H9 (cell line): ENCODE measurements around the gene INPP4A. TPM values are rescaled to one million over a fixed set of nuclear protein-coding genes. Genes with fewer than 3 reads are reported as not detected.

Experiments used
- DNase-seq: peaks from one replicate; pipeline ENCODE4 v3.0.0-alpha.2; 2017
- H2AFZ ChIP-seq: one replicate; pipeline ENCODE4 v1.6.1; 2013; ENCODE audit warnings: mild to moderate bottlenecking, low read length, control low read depth, moderate library complexity
- H2AK5ac ChIP-seq: 2 replicates; pipeline ENCODE4 v1.6.1; 2013; ENCODE audit warnings: low read length, control low read depth, mixed read lengths; ENCODE audit not compliant: insufficient read length
- H2BK120ac ChIP-seq: one replicate; pipeline ENCODE4 v1.6.1; 2013; ENCODE audit warnings: low read depth, mild to moderate bottlenecking, low read length, control low read depth, inconsistent platforms; ENCODE audit not compliant: poor library complexity, severe bottlenecking
- H2BK12ac ChIP-seq: 2 replicates; pipeline ENCODE4 v1.6.1; 2013; ENCODE audit warnings: low read length, control low read depth, mixed read lengths, low read depth; ENCODE audit not compliant: insufficient read length
- H2BK15ac ChIP-seq: 2 replicates; pipeline ENCODE4 v1.6.1; 2013; ENCODE audit warnings: low read depth, low read length, control low read depth
- H2BK20ac ChIP-seq: one replicate; pipeline ENCODE4 v1.6.1; 2013; ENCODE audit warnings: low read depth, mild to moderate bottlenecking, low read length, control low read depth, inconsistent platforms; ENCODE audit not compliant: poor library complexity, severe bottlenecking
- H2BK5ac ChIP-seq: 2 replicates; pipeline ENCODE4 v1.6.1; 2013; ENCODE audit warnings: low read length, control low read depth, mixed read lengths; ENCODE audit not compliant: insufficient read length
- H3K14ac ChIP-seq: 2 replicates; pipeline ENCODE4 v1.6.1; 2013; ENCODE audit warnings: low read length, control low read depth; ENCODE audit not compliant: insufficient read depth
- H3K18ac ChIP-seq: 2 replicates; pipeline ENCODE4 v1.6.1; 2013; ENCODE audit warnings: low read depth, mild to moderate bottlenecking, mixed read lengths, low read length, control low read depth; ENCODE audit not compliant: insufficient read length
- H3K23ac ChIP-seq: 2 replicates; pipeline ENCODE4 v1.6.1; 2013; ENCODE audit warnings: low read length, control low read depth, mixed read lengths, low read depth; ENCODE audit not compliant: insufficient read length
- H3K23me2 ChIP-seq: 2 replicates; pipeline ENCODE4 v1.6.1; 2013; ENCODE audit warnings: low read depth, mild to moderate bottlenecking, mixed read lengths, low read length, control low read depth; ENCODE audit not compliant: insufficient read length, poor library complexity, severe bottlenecking
- H3K27ac ChIP-seq: 2 replicates; pipeline ENCODE4 v1.5.1; 2013; ENCODE audit warnings: low read length, control low read depth, mixed read lengths, low read depth; ENCODE audit not compliant: insufficient read length
- H3K27me3 ChIP-seq: 2 replicates; pipeline ENCODE4 v1.6.1; 2013; ENCODE audit warnings: low read length, control low read depth, inconsistent platforms; ENCODE audit not compliant: insufficient read depth
- H3K4ac ChIP-seq: 2 replicates; pipeline ENCODE4 v1.6.1; 2013; ENCODE audit warnings: low read depth, mild to moderate bottlenecking, control low read depth, inconsistent platforms, low read length, moderate library complexity
- H3K4me1 ChIP-seq: 2 replicates; pipeline ENCODE4 v1.6.1; 2013; ENCODE audit warnings: low read length, control low read depth, inconsistent platforms; ENCODE audit not compliant: insufficient read depth
- H3K4me2 ChIP-seq: 2 replicates; pipeline ENCODE4 v1.6.1; 2013; ENCODE audit warnings: low read length, control low read depth, mixed read lengths; ENCODE audit not compliant: insufficient read length, insufficient read depth
- H3K56ac ChIP-seq: 2 replicates; pipeline ENCODE4 v1.6.1; 2013; ENCODE audit warnings: low read depth, mild to moderate bottlenecking, mixed read lengths, low read length, control low read depth; ENCODE audit not compliant: insufficient read length
- H3K79me1 ChIP-seq: 2 replicates; pipeline ENCODE4 v1.6.1; 2013; ENCODE audit warnings: low read depth, mild to moderate bottlenecking, moderate library complexity, low read length, control low read depth, inconsistent platforms; ENCODE audit not compliant: insufficient read depth, poor library complexity, severe bottlenecking
- H3K79me2 ChIP-seq: 2 replicates; pipeline ENCODE4 v1.6.1; 2013; ENCODE audit warnings: low read length, control low read depth, inconsistent platforms; ENCODE audit not compliant: insufficient read depth
- H3K9ac ChIP-seq: 2 replicates; pipeline ENCODE4 v1.6.1; 2013; ENCODE audit warnings: low read length, control low read depth, mixed read lengths; ENCODE audit not compliant: insufficient read length; ENCODE audit errors: extremely low read depth
- H3K9me3 ChIP-seq: one replicate; pipeline ENCODE4 v1.6.1; 2013; ENCODE audit warnings: low read depth, low read length, inconsistent platforms; ENCODE audit not compliant: control insufficient read depth
- H3T11ph ChIP-seq: one replicate; pipeline ENCODE4 v1.6.1; 2013; ENCODE audit warnings: mild to moderate bottlenecking, low read length, control low read depth, inconsistent platforms
- H4K20me1 ChIP-seq: one replicate; pipeline ENCODE4 v1.6.1; 2013; ENCODE audit not compliant: control insufficient read depth, insufficient read length, insufficient read depth
- H4K5ac ChIP-seq: 2 replicates; pipeline ENCODE4 v1.6.1; 2013; ENCODE audit warnings: low read depth, mild to moderate bottlenecking, mixed read lengths, low read length, control low read depth; ENCODE audit not compliant: insufficient read length
- H4K8ac ChIP-seq: replicated peaks from 2 replicates; pipeline ENCODE4 v1.6.1; 2013; ENCODE audit warnings: low read length, control low read depth, mixed read lengths, low read depth; ENCODE audit not compliant: insufficient read length
- H4K91ac ChIP-seq: 2 replicates; pipeline ENCODE4 v1.6.1; 2013; ENCODE audit warnings: low read depth, mild to moderate bottlenecking, moderate library complexity, mixed read lengths, low read length, control low read depth; ENCODE audit not compliant: insufficient read length
- H3K27ac Mint-ChIP-seq, 3 experiments: 2 replicates in 2 of 3; 3 replicates in 1 of 3; pipeline ENCODE4 v1.8.0; 2020 to 2021; ENCODE audit warnings: mixed read lengths in 3 of 3, mild to moderate bottlenecking in 1 of 3, moderate library complexity in 1 of 3
- H3K27me3 Mint-ChIP-seq: 2 replicates; pipeline ENCODE4 v1.8.0; 2021; ENCODE audit warnings: low read depth, mild to moderate bottlenecking, moderate library complexity, mixed read lengths
- H3K36me3 Mint-ChIP-seq, 3 experiments: 2 replicates in 2 of 3; 3 replicates in 1 of 3; pipeline ENCODE4 v1.8.0; 2020 to 2021; ENCODE audit warnings: low read depth in 3 of 3, mixed read lengths in 3 of 3; ENCODE audit not compliant: insufficient read depth in 1 of 3
- H3K4me1 Mint-ChIP-seq, 2 experiments: 2 replicates each; pipeline ENCODE4 v1.8.0; 2020; ENCODE audit warnings: mixed read lengths in 2 of 2
- H3K4me3 Mint-ChIP-seq, 2 experiments: 2 replicates in 1 of 2; 3 replicates in 1 of 2; pipeline ENCODE4 v1.8.0; 2020 to 2021; ENCODE audit warnings: mild to moderate bottlenecking in 2 of 2, mixed read lengths in 2 of 2, moderate library complexity in 1 of 2
- H3K9me3 Mint-ChIP-seq, 2 experiments: 2 replicates in 1 of 2; 3 replicates in 1 of 2; pipeline ENCODE4 v1.8.0; 2020; ENCODE audit warnings: mild to moderate bottlenecking in 2 of 2, mixed read lengths in 2 of 2, moderate library complexity in 1 of 2
- WGBS: extraction: QIAGEN DNeasy Blood & Tissue Kit; methylation state at CpG from one replicate; pipeline ENCODE4 v1.1.7; 2013; ENCODE audit warnings: missing lambda C conversion rate, low lambda C conversion rate, mixed read lengths; ENCODE audit not compliant: insufficient read length; ENCODE audit errors: extremely low coverage; 5-methylcytosine and 5-hydroxymethylcytosine counted together
- total RNA-seq: library from RNA; stranded (reverse); gene quantifications from 2 replicates; pipeline ENCODE4 v1.2.1, GENCODE V29; 2021
- TF ChIP-seq, protein P1 (sequence below): fragments of 200-600 bp; sonication (generic); conservative IDR thresholded peaks from 3 replicates; pipeline ENCODE4 v1.8.0; 2021; ENCODE audit warnings: antibody characterized with exemption, mild to moderate bottlenecking

Gene INPP4A
- total RNA-seq, 1 experiment from 2014 or later: 55.2 TPM

DNA sequence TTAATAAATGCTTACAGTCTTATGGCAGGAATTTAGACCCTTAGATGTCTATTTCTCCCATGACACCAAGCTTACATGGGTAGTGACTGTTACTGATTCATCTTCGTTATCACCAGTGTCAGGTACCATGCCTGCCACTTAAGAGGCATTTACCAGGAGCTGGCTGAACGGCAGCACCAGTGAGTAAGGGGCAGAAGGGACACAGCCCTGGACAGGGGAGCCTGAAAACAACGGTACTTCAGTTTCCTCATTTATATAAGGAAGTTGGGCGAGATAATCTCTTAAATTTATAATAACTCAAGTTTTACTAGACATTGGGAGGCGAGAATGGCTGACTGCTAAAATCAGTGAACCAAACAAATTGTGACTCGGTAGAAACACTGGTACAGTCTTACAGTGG is 162.4 kb downstream of the INPP4A start:
- H2BK12ac ChIP-seq: no peak overlapping the region
- Mint-ChIP-seq H3K4me1 (peaks cover 18 to 21% of the 10 kb centered on the region in 2 experiments), H3K27ac (no peak overlapping the region), H3K4me3 (peak overlapping the region; percentile 85 to 86), H3K9me3 (no peaks in the 10 kb centered on the region), H3K36me3 (peaks cover 4 to 40% (median 36%) of the 10 kb centered on the region in 3 experiments; a peak in 6 of 7 replicates), H3K27me3 (no peaks in the 10 kb centered on the region)
- peaks cover 14% of the 10 kb centered on the region for H3K23me2 ChIP-seq
- H4K5ac ChIP-seq: no peak overlapping the region
- H3K9ac ChIP-seq: peak overlapping the region; percentile 86
- no peak overlapping the region for H2BK15ac ChIP-seq
- H2BK5ac ChIP-seq: no peak overlapping the region
- peaks cover 15% of the 10 kb centered on the region; the same call in 1 of the 2 replicates for H3K79me2 ChIP-seq
- no peak overlapping the region for H2BK120ac ChIP-seq
- no CpG with 5 or more reads among the region's 6 CpGs for WGBS
- no peaks in the 10 kb centered on the region for H3K9me3 ChIP-seq
- peak overlapping the region; percentile 97 for H3K4me2 ChIP-seq
- H3K23ac ChIP-seq: no peak overlapping the region
- no peak overlapping the region for H3K18ac ChIP-seq
- H2AK5ac ChIP-seq: no peak overlapping the region
- no peaks in the 10 kb centered on the region; the same call in 1 of the 2 replicates for H3K4me1 ChIP-seq
- no peak overlapping the region for H4K8ac ChIP-seq
- no peak overlapping the region for H3K27ac ChIP-seq
- no peak overlapping the region for H2BK20ac ChIP-seq
- H2AFZ ChIP-seq: no peak overlapping the region
- no peak overlapping the region for H3K56ac ChIP-seq
- H3K4ac ChIP-seq: no peak overlapping the region
- no peak overlapping the region; the same call in 1 of the 2 replicates for H3K14ac ChIP-seq
- H3T11ph ChIP-seq: no peak overlapping the region
- TF ChIP-seq, protein P1, sequence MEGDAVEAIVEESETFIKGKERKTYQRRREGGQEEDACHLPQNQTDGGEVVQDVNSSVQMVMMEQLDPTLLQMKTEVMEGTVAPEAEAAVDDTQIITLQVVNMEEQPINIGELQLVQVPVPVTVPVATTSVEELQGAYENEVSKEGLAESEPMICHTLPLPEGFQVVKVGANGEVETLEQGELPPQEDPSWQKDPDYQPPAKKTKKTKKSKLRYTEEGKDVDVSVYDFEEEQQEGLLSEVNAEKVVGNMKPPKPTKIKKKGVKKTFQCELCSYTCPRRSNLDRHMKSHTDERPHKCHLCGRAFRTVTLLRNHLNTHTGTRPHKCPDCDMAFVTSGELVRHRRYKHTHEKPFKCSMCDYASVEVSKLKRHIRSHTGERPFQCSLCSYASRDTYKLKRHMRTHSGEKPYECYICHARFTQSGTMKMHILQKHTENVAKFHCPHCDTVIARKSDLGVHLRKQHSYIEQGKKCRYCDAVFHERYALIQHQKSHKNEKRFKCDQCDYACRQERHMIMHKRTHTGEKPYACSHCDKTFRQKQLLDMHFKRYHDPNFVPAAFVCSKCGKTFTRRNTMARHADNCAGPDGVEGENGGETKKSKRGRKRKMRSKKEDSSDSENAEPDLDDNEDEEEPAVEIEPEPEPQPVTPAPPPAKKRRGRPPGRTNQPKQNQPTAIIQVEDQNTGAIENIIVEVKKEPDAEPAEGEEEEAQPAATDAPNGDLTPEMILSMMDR: no peak
- peaks cover 7% of the 10 kb centered on the region for H3K79me1 ChIP-seq
- no peak for DNase-seq
- no peak overlapping the region for H4K91ac ChIP-seq
- peaks cover 4% of the 10 kb centered on the region for H4K20me1 ChIP-seq
- H3K27me3 ChIP-seq: no peaks in the 10 kb centered on the region
